HepG2 (cell line): ENCODE measurements around the gene FGD3. TPM values are rescaled to one million over a fixed set of nuclear protein-coding genes. Genes with fewer than 3 reads are reported as not detected.
A peak's percentile ranks its signal among the peaks of the same experiment; 100 is the strongest.

Experiments used
- ATAC-seq: fragments of 200-7000 bp; cut with Tn5 transposase; 3 replicates; pipeline ENCODE4 v1.9.1; 2020; ENCODE audit warnings: mild to moderate bottlenecking, moderate library complexity
- BruUV-seq: library from RNA; stranded (reverse); fragments of 400-500 nt; replicated peaks from 2 replicates; lab custom pipeline; 2021; lab: Mats Ljungman, UMichigan
- CTCF ChIA-PET: fragments of 300-600 bp; formaldehyde crosslinking; extraction: SDS; loops from one replicate; lab custom pipeline; 2021; ENCODE audit warnings: low total read pairs, inconsistent platforms, low intra/inter-chr PET ratio; lab: Yijun Ruan, JAX
- POLR2A ChIA-PET: fragments of 350-600 bp; sonication (Branson Sonifier 250); formaldehyde crosslinking; loops from one replicate; lab custom pipeline; 2020; ENCODE audit warnings: antibody characterized with exemption, inconsistent platforms; lab: Yijun Ruan, JAX
- DNase-seq: peaks from one replicate; pipeline ENCODE4 v3.0.0-alpha.2; 2015; ENCODE audit warnings: low spot score
- FAIRE-seq: peaks from 3 replicates; lab custom pipeline; 2011; peaks lifted over from hg19 to GRCh38; lab: Jason Lieb, UNC
- H2AFZ ChIP-seq: one replicate; pipeline ENCODE4 v1.6.1; 2011; ENCODE audit warnings: low read length, inconsistent platforms
- H3K27ac ChIP-seq: fragments of 300-600 bp; 3 replicates; pipeline ENCODE4 v1.8.0; 2011; ENCODE audit warnings: mixed run types, mild to moderate bottlenecking, mixed read lengths, low read length, inconsistent platforms; ENCODE audit not compliant: insufficient read depth; ENCODE audit errors: extremely low read length
- H3K27me3 ChIP-seq, 2 experiments: fragments of 200-600 bp in 1 of 2; 2 replicates in 1 of 2; 3 replicates in 1 of 2; pipeline versions ENCODE4 v1.6.0 to v1.8.0; 2011; ENCODE audit warnings: low read length in 2 of 2, mild to moderate bottlenecking in 2 of 2, moderate library complexity in 2 of 2, inconsistent platforms in 1 of 2; ENCODE audit not compliant: insufficient read depth in 2 of 2, control insufficient read depth in 1 of 2
- H3K36me3 ChIP-seq, 2 experiments: fragments of 200-600 bp in 1 of 2; replicated peaks in 1 of 2; 2 replicates in 1 of 2; 3 replicates in 1 of 2; pipeline versions ENCODE4 v1.5.1 to v1.8.0; 2011; ENCODE audit warnings: low read length in 2 of 2, inconsistent platforms in 1 of 2; ENCODE audit not compliant: insufficient read depth in 2 of 2, control insufficient read depth in 1 of 2
- H3K4me1 ChIP-seq: 2 replicates; pipeline ENCODE4 v1.5.1; 2012; ENCODE audit warnings: low read length, inconsistent platforms; ENCODE audit not compliant: insufficient read depth
- H3K4me2 ChIP-seq: 2 replicates; pipeline ENCODE4 v1.6.0; 2011; ENCODE audit warnings: low read depth, low read length, inconsistent platforms
- H3K4me3 ChIP-seq, 3 experiments: fragments of 200-600 bp in 1 of 3; sonication (generic), shearing (Covaris generic) in 1 of 3; replicated peaks in 1 of 3; 2 replicates each; pipeline ENCODE4 v1.5.1; 2011 to 2016; ENCODE audit warnings: low read length in 3 of 3, inconsistent platforms in 2 of 3, low read depth in 2 of 3, mild to moderate bottlenecking in 2 of 3, control low read depth in 1 of 3, mixed read lengths in 1 of 3; ENCODE audit not compliant: insufficient read depth in 1 of 3
- H3K79me2 ChIP-seq: one replicate; pipeline ENCODE4 v1.6.1; 2011; ENCODE audit warnings: low read length, inconsistent platforms; ENCODE audit not compliant: insufficient read depth
- H3K9ac ChIP-seq: 2 replicates; pipeline ENCODE4 v1.6.0; 2011; ENCODE audit warnings: mild to moderate bottlenecking, low read depth, low read length, inconsistent platforms; ENCODE audit not compliant: insufficient read depth
- H3K9me3 ChIP-seq: 2 replicates; pipeline ENCODE4 v1.5.1; 2012; ENCODE audit warnings: mild to moderate bottlenecking, low read length
- H4K20me1 ChIP-seq: 2 replicates; pipeline ENCODE4 v1.6.0; 2011; ENCODE audit warnings: inconsistent platforms, mild to moderate bottlenecking, low read length, moderate library complexity; ENCODE audit not compliant: insufficient read depth
- AGO2 ChIP-seq: fragments of 200-400 bp; formaldehyde crosslinking; optimal IDR thresholded peaks from 2 replicates; pipeline ENCODE3; 2017; ENCODE audit warnings: mild to moderate bottlenecking, low read depth, low read length, moderate library complexity
- BORCS8-MEF2B ChIP-seq: sonication (generic); formaldehyde crosslinking; IDR thresholded peaks from 2 replicates; pipeline ENCODE4 v1.8.0; 2022; ENCODE audit warnings: mild to moderate bottlenecking, missing genetic modification reagents
- KDM6A ChIP-seq: IDR thresholded peaks from 2 replicates; pipeline ENCODE4 v1.6.1; 2016; ENCODE audit warnings: low read depth
- MXD4 ChIP-seq: IDR thresholded peaks from 2 replicates; pipeline ENCODE4 v1.6.1; 2016; ENCODE audit warnings: mild to moderate bottlenecking, missing biosample characterization, missing genetic modification reagents
- NR2C2 ChIP-seq: sonication (generic); formaldehyde crosslinking; IDR thresholded peaks from 2 replicates; pipeline ENCODE4 v1.4.0; 2020; ENCODE audit warnings: missing genetic modification reagents, mild to moderate bottlenecking, moderate library complexity, borderline replicate concordance
- ONECUT2 ChIP-seq: sonication (generic); formaldehyde crosslinking; IDR thresholded peaks from 2 replicates; pipeline ENCODE4 v1.4.0; 2020; ENCODE audit warnings: missing genetic modification reagents
- ZBTB20 ChIP-seq: sonication (generic); formaldehyde crosslinking; IDR thresholded peaks from 2 replicates; pipeline ENCODE4 v1.8.1; 2023; ENCODE audit warnings: missing genetic modification reagents, low read depth, mild to moderate bottlenecking, borderline replicate concordance
- ZFAT ChIP-seq: sonication (generic); formaldehyde crosslinking; conservative IDR thresholded peaks from 2 replicates; pipeline ENCODE4 v1.8.1; 2023; ENCODE audit warnings: missing genetic modification reagents, inconsistent platforms
- ZMYM3 ChIP-seq: sonication (generic); formaldehyde crosslinking; IDR thresholded peaks from 2 replicates; pipeline ENCODE4 v1.5.1; 2020; ENCODE audit warnings: mild to moderate bottlenecking, missing genetic modification reagents
- ZNF354B ChIP-seq: sonication (generic); formaldehyde crosslinking; IDR thresholded peaks from 2 replicates; pipeline ENCODE4 v1.8.0; 2022; ENCODE audit warnings: mild to moderate bottlenecking, missing genetic modification reagents
- ZNF547 ChIP-seq: sonication (generic); formaldehyde crosslinking; IDR thresholded peaks from 2 replicates; pipeline ENCODE4 v1.5.1; 2020; ENCODE audit warnings: mild to moderate bottlenecking, missing genetic modification reagents
- ZNF557 ChIP-seq: sonication (generic); formaldehyde crosslinking; IDR thresholded peaks from 2 replicates; pipeline ENCODE4 v1.4.0; 2020; ENCODE audit warnings: missing genetic modification reagents
- ZSCAN9 ChIP-seq: IDR thresholded peaks from 2 replicates; pipeline ENCODE4 v1.6.1; 2016; ENCODE audit warnings: borderline replicate concordance
- WGBS: methylation state at CpG from one replicate; pipeline ENCODE4 v1.1.6; 2017; ENCODE audit warnings: low lambda C conversion rate; 5-methylcytosine and 5-hydroxymethylcytosine counted together
- in situ Hi-C: cut with HindIII; loops from 2 replicates; pipeline ENCODE4 v1.10.0; 2017; ENCODE audit warnings: low pct_unique_long_range_greater_than_20kb; ENCODE audit not compliant: extremely low pct_ligation_motif_present
- intact Hi-C: fragments of 100-400 bp; cut with micrococcal nuclease; formaldehyde crosslinking; loops from one replicate; pipeline ENCODE4 v1.10.0; 2022; ENCODE audit not compliant: unreplicated experiment
- polyA plus RNA-seq, 8 experiments: library from polyadenylated mRNA; depleted of rRNA in 3 of 8; stranded (reverse) in 7 of 8; unstranded in 1 of 8; fragments of >200 nt; fragmentation: Illumina TruSeq in 4 of 8; extraction: Trizol in 4 of 8; gene quantifications; 2 replicates each; pipeline versions ENCODE4 v1.2.1 to v1.2.3, GENCODE V29; 2011 to 2016; ENCODE audit warnings: low read depth in 4 of 8, missing spikeins in 1 of 8, mixed read lengths in 1 of 8; ENCODE audit not compliant: insufficient read depth in 1 of 8
- total RNA-seq, 5 experiments: library from RNA; depleted of rRNA; stranded (reverse); fragments of >200 nt; fragmentation: Illumina TruSeq; extraction: Trizol; gene quantifications; 2 replicates each; pipeline ENCODE4 v1.2.3, GENCODE V29; 2016; ENCODE audit warnings: low read depth in 1 of 5
- TF ChIP-seq, protein P1 (sequence below): sonication (generic); formaldehyde crosslinking; IDR thresholded peaks from 2 replicates; pipeline ENCODE4 v1.8.1; 2022; ENCODE audit warnings: low read depth, mild to moderate bottlenecking, missing genetic modification reagents
- TF ChIP-seq, protein P2 (sequence below): sonication (generic); formaldehyde crosslinking; IDR thresholded peaks from 2 replicates; pipeline ENCODE4 v1.4.0; 2020; ENCODE audit warnings: missing genetic modification reagents
- TF ChIP-seq, protein P3 (sequence below): sonication (generic); formaldehyde crosslinking; IDR thresholded peaks from 2 replicates; pipeline ENCODE4 v1.9.0; 2022; ENCODE audit warnings: low read depth, missing genetic modification reagents

Gene FGD3
- total and polyA plus RNA-seq, 2 of the 13 experiments (the other 11 are each of a cell fraction or from before 2014, with no cell fraction given), result 0.53 to 1.1 TPM

DNA sequence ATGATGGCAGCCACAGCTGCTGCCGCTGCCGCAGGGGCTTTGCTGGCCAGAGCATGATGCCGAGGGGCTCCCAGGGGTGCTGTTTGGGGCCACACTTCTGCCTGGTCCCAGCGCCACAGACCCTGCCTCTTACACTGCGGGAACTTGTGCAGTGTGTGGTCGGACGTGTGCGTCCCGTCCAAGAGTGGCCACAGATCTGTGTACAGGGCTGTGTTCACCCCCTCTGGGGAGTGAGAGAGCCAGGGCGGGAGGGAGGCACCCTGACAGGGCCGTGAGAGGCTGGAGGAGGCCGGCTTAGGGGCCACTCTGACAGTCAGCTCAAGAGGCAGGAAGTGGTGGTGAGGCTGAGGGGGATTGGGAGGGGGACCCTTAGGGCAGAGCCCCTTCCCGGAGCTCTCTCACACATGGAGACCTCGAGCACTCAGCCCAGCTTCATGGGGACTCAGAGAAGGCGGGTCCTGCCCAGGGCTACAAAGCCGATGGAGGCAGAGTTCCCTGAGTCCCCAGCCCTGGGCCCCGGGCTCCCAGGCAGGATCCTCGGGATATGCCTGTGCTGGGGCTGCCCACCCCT is 135.6 kb downstream of the FGD3 start (continued):
- no peak for TF ChIP-seq ONECUT2 (CRISPR knock-in tag)
- TF ChIP-seq, protein P1, sequence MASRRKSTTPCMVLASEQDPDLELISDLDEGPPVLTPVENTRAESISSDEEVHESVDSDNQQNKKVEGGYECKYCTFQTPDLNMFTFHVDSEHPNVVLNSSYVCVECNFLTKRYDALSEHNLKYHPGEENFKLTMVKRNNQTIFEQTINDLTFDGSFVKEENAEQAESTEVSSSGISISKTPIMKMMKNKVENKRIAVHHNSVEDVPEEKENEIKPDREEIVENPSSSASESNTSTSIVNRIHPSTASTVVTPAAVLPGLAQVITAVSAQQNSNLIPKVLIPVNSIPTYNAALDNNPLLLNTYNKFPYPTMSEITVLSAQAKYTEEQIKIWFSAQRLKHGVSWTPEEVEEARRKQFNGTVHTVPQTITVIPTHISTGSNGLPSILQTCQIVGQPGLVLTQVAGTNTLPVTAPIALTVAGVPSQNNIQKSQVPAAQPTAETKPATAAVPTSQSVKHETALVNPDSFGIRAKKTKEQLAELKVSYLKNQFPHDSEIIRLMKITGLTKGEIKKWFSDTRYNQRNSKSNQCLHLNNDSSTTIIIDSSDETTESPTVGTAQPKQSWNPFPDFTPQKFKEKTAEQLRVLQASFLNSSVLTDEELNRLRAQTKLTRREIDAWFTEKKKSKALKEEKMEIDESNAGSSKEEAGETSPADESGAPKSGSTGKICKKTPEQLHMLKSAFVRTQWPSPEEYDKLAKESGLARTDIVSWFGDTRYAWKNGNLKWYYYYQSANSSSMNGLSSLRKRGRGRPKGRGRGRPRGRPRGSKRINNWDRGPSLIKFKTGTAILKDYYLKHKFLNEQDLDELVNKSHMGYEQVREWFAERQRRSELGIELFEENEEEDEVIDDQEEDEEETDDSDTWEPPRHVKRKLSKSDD (CRISPR knock-in tag), result no peak

DNA sequence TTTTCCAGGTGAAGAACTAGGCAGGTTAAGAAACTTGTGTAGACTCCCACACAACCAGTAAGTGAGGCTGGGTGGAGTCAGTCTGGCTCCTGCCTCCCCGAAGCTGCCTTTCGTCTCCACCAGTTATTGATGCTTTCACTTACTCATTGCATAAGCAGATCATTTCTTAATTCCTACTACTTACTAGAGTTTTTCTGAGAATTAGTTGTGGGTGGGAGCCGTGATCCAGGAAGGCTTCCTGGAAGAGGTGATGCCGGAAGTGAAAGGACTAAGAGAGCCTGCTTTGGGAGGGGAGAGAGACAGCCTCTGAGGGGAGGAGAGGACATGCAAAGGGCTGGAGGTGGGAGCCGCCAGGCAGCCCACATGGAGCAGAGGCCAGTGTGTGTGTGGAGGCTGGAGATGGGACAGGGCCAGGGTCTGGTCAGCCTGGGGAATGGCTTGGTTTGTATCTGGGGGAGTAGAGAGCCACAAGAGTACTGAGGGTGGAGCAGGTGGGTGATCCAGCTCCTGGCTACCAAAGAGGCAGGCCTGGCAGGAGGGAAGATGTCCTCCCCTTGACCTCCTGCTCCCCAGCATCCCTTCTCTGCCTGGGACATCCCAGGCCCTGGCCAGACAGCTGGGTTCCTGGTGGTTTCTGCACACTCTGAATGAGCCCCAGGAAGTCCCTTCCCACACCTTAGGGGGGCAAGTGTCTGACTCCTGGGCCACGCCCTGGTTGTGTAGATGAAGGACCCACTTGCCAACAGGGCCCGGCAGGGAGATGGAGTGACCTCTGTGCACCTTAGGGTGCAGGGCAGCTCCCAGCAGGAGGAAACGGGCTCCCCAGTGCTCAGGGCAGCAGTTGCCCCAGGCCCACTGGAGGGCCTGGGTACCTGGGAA is 136.5 kb downstream of the FGD3 start:
- Histone ChIP-seq H3K27me3 (no peaks in the 10 kb centered on the region; a peak in 1 of 5 replicates), H3K36me3 (no peaks in the 10 kb centered on the region), H3K9me3 (no peaks in the 10 kb centered on the region), H2AFZ (no peak overlapping the region), H3K4me3 (no peak overlapping the region), H3K9ac (no peak overlapping the region), H3K79me2 (no peaks in the 10 kb centered on the region), H3K4me2 (no peak overlapping the region), H3K27ac (no peak overlapping the region), H3K4me1 (peaks cover 8% of the 10 kb centered on the region), H4K20me1 (no peaks in the 10 kb centered on the region)
- FAIRE-seq, result no peak
- BruUV-seq, result no TSS peak
- in situ Hi-C loops, result no loop called here
- intact Hi-C loops, result no loop called here
- CTCF ChIA-PET, result no interaction called here
- 68% methylated on average over 5 of the region's 8 CpGs for WGBS
- POLR2A ChIA-PET, result interaction anchor here (0.6 kb wide), 2 partner anchors 10 to 12 kb away, joined by 3 to 4 read pairs; no protein-coding TSS in a partner anchor
- ATAC-seq, result peak; percentile 18; the same call in 1 of the 3 replicates
- DNase-seq, result no peak
- TF ChIP-seq ZNF557 (CRISPR knock-in tag) (no peak), ZFAT (CRISPR knock-in tag) (no peak), ZNF354B (CRISPR knock-in tag) (no peak), MXD4 (CRISPR knock-in tag) (no peak), ZSCAN9 (no peak), BORCS8-MEF2B (CRISPR knock-in tag) (no peak), AGO2 (no peak), ZBTB20 (CRISPR knock-in tag) (no peak), ZNF547 (CRISPR knock-in tag) (no peak), KDM6A (CRISPR knock-in tag) (no peak), ZMYM3 (CRISPR knock-in tag) (no peak), NR2C2 (no peak)
- TF ChIP-seq, protein P2, sequence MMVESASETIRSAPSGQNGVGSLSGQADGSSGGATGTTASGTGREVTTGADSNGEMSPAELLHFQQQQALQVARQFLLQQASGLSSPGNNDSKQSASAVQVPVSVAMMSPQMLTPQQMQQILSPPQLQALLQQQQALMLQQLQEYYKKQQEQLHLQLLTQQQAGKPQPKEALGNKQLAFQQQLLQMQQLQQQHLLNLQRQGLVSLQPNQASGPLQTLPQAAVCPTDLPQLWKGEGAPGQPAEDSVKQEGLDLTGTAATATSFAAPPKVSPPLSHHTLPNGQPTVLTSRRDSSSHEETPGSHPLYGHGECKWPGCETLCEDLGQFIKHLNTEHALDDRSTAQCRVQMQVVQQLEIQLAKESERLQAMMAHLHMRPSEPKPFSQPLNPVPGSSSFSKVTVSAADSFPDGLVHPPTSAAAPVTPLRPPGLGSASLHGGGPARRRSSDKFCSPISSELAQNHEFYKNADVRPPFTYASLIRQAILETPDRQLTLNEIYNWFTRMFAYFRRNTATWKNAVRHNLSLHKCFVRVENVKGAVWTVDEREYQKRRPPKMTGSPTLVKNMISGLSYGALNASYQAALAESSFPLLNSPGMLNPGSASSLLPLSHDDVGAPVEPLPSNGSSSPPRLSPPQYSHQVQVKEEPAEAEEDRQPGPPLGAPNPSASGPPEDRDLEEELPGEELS (CRISPR knock-in tag), result no peak
- TF ChIP-seq, protein P3, sequence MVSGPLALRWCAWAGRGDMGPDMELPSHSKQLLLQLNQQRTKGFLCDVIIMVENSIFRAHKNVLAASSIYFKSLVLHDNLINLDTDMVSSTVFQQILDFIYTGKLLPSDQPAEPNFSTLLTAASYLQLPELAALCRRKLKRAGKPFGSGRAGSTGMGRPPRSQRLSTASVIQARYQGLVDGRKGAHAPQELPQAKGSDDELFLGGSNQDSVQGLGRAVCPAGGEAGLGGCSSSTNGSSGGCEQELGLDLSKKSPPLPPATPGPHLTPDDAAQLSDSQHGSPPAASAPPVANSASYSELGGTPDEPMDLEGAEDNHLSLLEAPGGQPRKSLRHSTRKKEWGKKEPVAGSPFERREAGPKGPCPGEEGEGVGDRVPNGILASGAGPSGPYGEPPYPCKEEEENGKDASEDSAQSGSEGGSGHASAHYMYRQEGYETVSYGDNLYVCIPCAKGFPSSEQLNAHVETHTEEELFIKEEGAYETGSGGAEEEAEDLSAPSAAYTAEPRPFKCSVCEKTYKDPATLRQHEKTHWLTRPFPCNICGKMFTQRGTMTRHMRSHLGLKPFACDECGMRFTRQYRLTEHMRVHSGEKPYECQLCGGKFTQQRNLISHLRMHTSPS (CRISPR knock-in tag), result no peak
